Measurements from ENCODE around the gene SPEM3.

The SPEM3 gene

DNA sequence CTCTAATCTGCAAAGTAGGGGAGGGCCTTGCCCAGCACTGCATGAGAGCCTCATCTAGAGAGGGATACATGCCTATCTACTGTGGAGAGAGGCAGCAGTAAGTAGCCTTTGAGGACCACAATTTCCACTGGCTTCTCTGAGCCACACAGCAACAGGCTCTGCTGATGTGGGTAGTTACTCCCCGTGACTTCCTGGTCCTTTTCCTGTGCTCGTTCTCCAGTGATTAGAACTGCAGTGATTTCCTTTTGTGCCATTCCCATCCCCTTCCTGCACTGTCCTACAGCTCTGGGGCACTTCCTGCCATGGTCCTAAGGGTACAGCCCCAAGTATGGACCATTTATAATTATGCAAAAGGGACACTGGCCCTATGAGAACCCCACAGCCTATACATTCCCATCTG, 37.4 kb upstream of the SPEM3 start:
- Histone ChIP-seq H3K27ac (ENCODE audit: low read depth, low read length) (no peak overlapping the region), H3K9me3 (ENCODE audit: insufficient read depth, low read length) (no peaks in the 10 kb centered on the region), H3K36me3 (ENCODE audit: low read length) (no peaks in the 10 kb centered on the region), H4K20me1 (ENCODE audit: low read depth, low read length) (no peaks in the 10 kb centered on the region), H3K4me2 (ENCODE audit: low read depth, low read length, poor library complexity, severe bottlenecking) (no peak overlapping the region), H3F3A (ENCODE audit: insufficient read depth) (0 out of 2 replicates have a peak, but pooled peaks cover 3% of the 10 kb centered on the region), H3K27me3 (ENCODE audit: low read length) (no peaks in the 10 kb centered on the region), H3K9ac (ENCODE audit: low read length) (no peak overlapping the region), H3K4me3 (ENCODE audit: insufficient read depth, low read length, poor library complexity, severe bottlenecking) (no peak overlapping the region), H2AFZ (ENCODE audit: low read depth, low read length, severe bottlenecking) (no peak overlapping the region), H3K79me2 (ENCODE audit: insufficient read depth, low read length) (no peaks in the 10 kb centered on the region), H3K9me2 (replicated peaks; ENCODE audit: insufficient read depth, low read length) (no peaks in the 10 kb centered on the region)
- TF ChIP-seq, protein P1, sequence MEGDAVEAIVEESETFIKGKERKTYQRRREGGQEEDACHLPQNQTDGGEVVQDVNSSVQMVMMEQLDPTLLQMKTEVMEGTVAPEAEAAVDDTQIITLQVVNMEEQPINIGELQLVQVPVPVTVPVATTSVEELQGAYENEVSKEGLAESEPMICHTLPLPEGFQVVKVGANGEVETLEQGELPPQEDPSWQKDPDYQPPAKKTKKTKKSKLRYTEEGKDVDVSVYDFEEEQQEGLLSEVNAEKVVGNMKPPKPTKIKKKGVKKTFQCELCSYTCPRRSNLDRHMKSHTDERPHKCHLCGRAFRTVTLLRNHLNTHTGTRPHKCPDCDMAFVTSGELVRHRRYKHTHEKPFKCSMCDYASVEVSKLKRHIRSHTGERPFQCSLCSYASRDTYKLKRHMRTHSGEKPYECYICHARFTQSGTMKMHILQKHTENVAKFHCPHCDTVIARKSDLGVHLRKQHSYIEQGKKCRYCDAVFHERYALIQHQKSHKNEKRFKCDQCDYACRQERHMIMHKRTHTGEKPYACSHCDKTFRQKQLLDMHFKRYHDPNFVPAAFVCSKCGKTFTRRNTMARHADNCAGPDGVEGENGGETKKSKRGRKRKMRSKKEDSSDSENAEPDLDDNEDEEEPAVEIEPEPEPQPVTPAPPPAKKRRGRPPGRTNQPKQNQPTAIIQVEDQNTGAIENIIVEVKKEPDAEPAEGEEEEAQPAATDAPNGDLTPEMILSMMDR (IDR thresholded peaks at IDR 0.05; ENCODE audit: insufficient read depth, low read length, poor library complexity, severe bottlenecking), result no peak
- TF ChIP-seq EZH2phosphoT487 (conservative IDR thresholded peaks at IDR 0.05; ENCODE audit: low read length), result no peak

GRCh38 chr17:7392696-7393612, 35.7 kb upstream of the SPEM3 start:
- no peak overlapping the region for H3K27ac ChIP-seq (ENCODE audit: low read depth, low read length)
- peak overlapping the region; percentile 80 for H3K9ac ChIP-seq (ENCODE audit: low read length)
- H3K4me3 ChIP-seq (ENCODE audit: insufficient read depth, low read length, poor library complexity, severe bottlenecking), result peak overlapping the region; percentile 71

DNA sequence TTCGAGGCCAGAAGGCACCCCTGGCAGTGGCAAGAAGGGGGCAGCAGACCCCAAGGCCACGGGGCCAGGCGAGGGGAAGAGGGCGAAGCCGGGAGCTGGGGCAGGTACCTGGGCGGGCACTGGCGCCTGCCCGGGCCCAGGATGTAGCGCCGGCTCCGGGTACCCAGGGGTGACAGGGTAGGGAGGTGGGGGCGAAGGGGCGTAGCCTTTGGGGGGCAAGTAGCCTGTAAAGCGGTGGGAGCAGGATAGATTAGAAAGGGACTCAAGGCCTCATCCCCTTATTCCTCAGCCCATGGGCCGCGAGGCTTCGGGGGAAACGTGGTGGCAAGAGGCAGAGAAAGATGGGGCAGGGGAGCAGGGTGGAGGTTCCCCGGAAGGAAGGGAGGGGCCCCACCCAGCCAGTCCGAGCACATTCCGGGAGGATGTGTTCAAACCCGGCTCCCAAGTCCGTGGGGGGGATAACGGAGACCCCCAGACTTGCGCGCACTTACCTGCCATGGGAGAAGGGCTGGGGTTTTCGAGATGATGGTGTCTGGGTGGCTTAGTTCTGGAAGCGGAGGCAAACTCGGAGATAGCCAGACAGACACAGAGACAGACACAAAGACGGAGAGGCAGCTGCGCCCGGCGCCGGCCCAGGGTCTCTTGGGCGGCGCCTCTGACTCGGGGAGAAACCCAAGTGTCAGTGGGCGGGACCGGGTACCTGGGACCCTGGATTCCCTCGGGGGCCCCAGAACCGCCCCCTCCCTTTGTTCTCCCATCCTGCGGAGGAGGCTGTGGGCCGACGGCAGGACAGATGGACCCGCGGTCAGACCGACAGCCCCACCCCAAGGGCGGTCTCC, 34.8 kb upstream of the SPEM3 start:
- H3K9me3 ChIP-seq (ENCODE audit: insufficient read depth, low read length), result no peaks in the 10 kb centered on the region
- H3F3A ChIP-seq (ENCODE audit: insufficient read depth), result 0 out of 2 replicates have a peak, but pooled peaks cover 3% of the 10 kb centered on the region
- TF ChIP-seq, protein P1 (IDR thresholded peaks at IDR 0.05; ENCODE audit: insufficient read depth, low read length, poor library complexity, severe bottlenecking), result no peak
- no peak for TF ChIP-seq EZH2phosphoT487 (conservative IDR thresholded peaks at IDR 0.05; ENCODE audit: low read length)
- peak overlapping the region; percentile 71 for H3K4me3 ChIP-seq (ENCODE audit: insufficient read depth, low read length, poor library complexity, severe bottlenecking)
- H2AFZ ChIP-seq (ENCODE audit: low read depth, low read length, severe bottlenecking), result peak overlapping the region; percentile 94
- H3K9ac ChIP-seq (ENCODE audit: low read length), result peak overlapping the region; percentile 80
- H3K79me2 ChIP-seq (ENCODE audit: insufficient read depth, low read length), result no peaks in the 10 kb centered on the region
- H3K9me2 ChIP-seq (replicated peaks; ENCODE audit: insufficient read depth, low read length), result no peaks in the 10 kb centered on the region
- H3K27me3 ChIP-seq (ENCODE audit: low read length), result no peaks in the 10 kb centered on the region
- peak overlapping the region; percentile 82 for H3K4me2 ChIP-seq (ENCODE audit: low read depth, low read length, poor library complexity, severe bottlenecking)
- no peaks in the 10 kb centered on the region for H4K20me1 ChIP-seq (ENCODE audit: low read depth, low read length)
- H3K27ac ChIP-seq (ENCODE audit: low read depth, low read length), result peak overlapping the region; percentile 40
- H3K36me3 ChIP-seq (ENCODE audit: low read length), result no peaks in the 10 kb centered on the region

More at GRCh38 chr17:7392696-7393612, 35.7 kb upstream of the SPEM3 start:
- no peaks in the 10 kb centered on the region for H3K79me2 ChIP-seq (ENCODE audit: insufficient read depth, low read length)
- H4K20me1 ChIP-seq (ENCODE audit: low read depth, low read length), result no peaks in the 10 kb centered on the region
- peak overlapping the region; percentile 94 for H2AFZ ChIP-seq (ENCODE audit: low read depth, low read length, severe bottlenecking)
- no peaks in the 10 kb centered on the region for H3K9me2 ChIP-seq (replicated peaks; ENCODE audit: insufficient read depth, low read length)
- H3K9me3 ChIP-seq (ENCODE audit: insufficient read depth, low read length), result no peaks in the 10 kb centered on the region
- no peak for TF ChIP-seq EZH2phosphoT487 (conservative IDR thresholded peaks at IDR 0.05; ENCODE audit: low read length)
- TF ChIP-seq, protein P1 (IDR thresholded peaks at IDR 0.05; ENCODE audit: insufficient read depth, low read length, poor library complexity, severe bottlenecking), result no peak
- 0 out of 2 replicates have a peak, but pooled peaks cover 3% of the 10 kb centered on the region for H3F3A ChIP-seq (ENCODE audit: insufficient read depth)
- no peaks in the 10 kb centered on the region for H3K36me3 ChIP-seq (ENCODE audit: low read length)
- no peaks in the 10 kb centered on the region for H3K27me3 ChIP-seq (ENCODE audit: low read length)
- H3K4me2 ChIP-seq (ENCODE audit: low read depth, low read length, poor library complexity, severe bottlenecking), result peak overlapping the region; percentile 82

Measured in SU-DHL-6 (cell line).